Transverse colon (tissue), 4 donors: Measurements from ENCODE around the gene GNAL.

Experiments used
- EP300 ChIP-seq: sonication (generic); formaldehyde crosslinking; IDR thresholded peaks from one replicate; pipeline ENCODE4 v1.6.1; 2017; ENCODE audit warnings: antibody characterized with exemption, low read depth
- POLR2A ChIP-seq: fragments of 450-650 bp; IDR thresholded peaks from one replicate; pipeline ENCODE4 v1.6.1; 2016; ENCODE audit warnings: antibody characterized with exemption, mild to moderate bottlenecking, moderate library complexity
- POLR2AphosphoS5 ChIP-seq, 3 donors: sonication (generic); formaldehyde crosslinking; IDR thresholded peaks; one replicate each; pipeline ENCODE4 v1.6.1; 2016; ENCODE audit warnings: antibody characterized with exemption in 3 of 3
- TF ChIP-seq, protein P1 (sequence below), 5 experiments: fragments of 200-600 bp in 3 of 5; fragments of 450-650 bp in 2 of 5; sonication (generic) in 3 of 5; IDR thresholded peaks; 1 replicate in 2 of 5; 2 replicates in 3 of 5; pipeline ENCODE4 v1.5.1; 2016 to 2017; ENCODE audit warnings: antibody characterized with exemption in 5 of 5, inconsistent platforms in 3 of 5, mild to moderate bottlenecking in 2 of 5, moderate library complexity in 1 of 5

DNA sequence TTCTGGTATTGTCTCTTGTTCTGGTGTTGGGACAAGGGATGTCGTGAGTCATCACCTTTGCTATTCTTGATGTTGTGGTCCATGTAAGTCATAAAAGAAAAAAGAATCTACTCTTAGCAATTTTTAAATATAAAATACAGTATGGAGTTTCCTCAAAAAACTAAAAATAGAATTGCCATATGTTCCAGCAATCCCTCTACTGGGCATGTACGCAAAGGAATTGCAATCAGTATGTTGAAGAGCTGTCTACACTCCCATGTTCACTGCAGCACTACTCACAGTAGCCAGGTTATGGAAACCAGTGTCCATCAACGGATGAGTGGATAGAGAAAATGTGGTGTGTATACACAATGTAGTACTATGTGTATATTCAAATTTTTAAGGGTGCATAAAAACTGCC is 10.9 kb upstream of the GNAL start:
- TF ChIP-seq POLR2A (no peak), EP300 (no peak), POLR2AphosphoS5 (IDR thresholded peaks at IDR 0.05) (no peak)
- TF ChIP-seq, protein P1, sequence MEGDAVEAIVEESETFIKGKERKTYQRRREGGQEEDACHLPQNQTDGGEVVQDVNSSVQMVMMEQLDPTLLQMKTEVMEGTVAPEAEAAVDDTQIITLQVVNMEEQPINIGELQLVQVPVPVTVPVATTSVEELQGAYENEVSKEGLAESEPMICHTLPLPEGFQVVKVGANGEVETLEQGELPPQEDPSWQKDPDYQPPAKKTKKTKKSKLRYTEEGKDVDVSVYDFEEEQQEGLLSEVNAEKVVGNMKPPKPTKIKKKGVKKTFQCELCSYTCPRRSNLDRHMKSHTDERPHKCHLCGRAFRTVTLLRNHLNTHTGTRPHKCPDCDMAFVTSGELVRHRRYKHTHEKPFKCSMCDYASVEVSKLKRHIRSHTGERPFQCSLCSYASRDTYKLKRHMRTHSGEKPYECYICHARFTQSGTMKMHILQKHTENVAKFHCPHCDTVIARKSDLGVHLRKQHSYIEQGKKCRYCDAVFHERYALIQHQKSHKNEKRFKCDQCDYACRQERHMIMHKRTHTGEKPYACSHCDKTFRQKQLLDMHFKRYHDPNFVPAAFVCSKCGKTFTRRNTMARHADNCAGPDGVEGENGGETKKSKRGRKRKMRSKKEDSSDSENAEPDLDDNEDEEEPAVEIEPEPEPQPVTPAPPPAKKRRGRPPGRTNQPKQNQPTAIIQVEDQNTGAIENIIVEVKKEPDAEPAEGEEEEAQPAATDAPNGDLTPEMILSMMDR (IDR thresholded peaks at IDR 0.05), result no peak
